ENCODE results near the gene NKD1.

- TF ChIP-seq ATF3 (IDR thresholded peaks at IDR 0.05) (no peak), CTCF (IDR thresholded peaks at IDR 0.05 in 2 of 3, conservative IDR thresholded peaks at IDR 0.05 in 1 of 3; ENCODE audit: borderline replicate concordance in 1 of 3, insufficient read depth in 1 of 3, low read depth in 2 of 3, low read length in 2 of 3) (no peak), SRF (IDR thresholded peaks at IDR 0.05; ENCODE audit: low read depth) (no peak), EZH2 (IDR thresholded peaks at IDR 0.05) (no peak), JUND (IDR thresholded peaks at IDR 0.05) (no peak), YY1 (IDR thresholded peaks at IDR 0.05; ENCODE audit: extremely low read depth, insufficient replicate concordance, low read depth, low read length) (no peak)
These were observed 1.8 kb downstream of the NKD1 start for GRCh38 chr16:50550035-50550434.
